Thoracic aorta (tissue), 2 donors: ENCODE data around the gene ELMO2. TPM values are rescaled to one million over a fixed set of nuclear protein-coding genes. Genes with fewer than 3 reads are reported as not detected.

Source experiments
- ATAC-seq: fragments of 150-250 bp; one replicate; pipeline ENCODE4 v1.8.0; 2017; ENCODE audit warnings: low read depth; ENCODE audit not compliant: insufficient number of reproducible peaks, low FRiP score
- DNase-seq: peaks from one replicate; pipeline ENCODE4 v3.0.0-alpha.2; 2020; ENCODE audit warnings: low spot score
- H3K27ac ChIP-seq, 2 donors: fragments of 200-600 bp; sonication (generic); 1 replicate in 1 of 2; 2 replicates in 1 of 2; pipeline ENCODE4 v1.5.1; 2016; ENCODE audit warnings: mild to moderate bottlenecking in 2 of 2, moderate library complexity in 2 of 2
- H3K27me3 ChIP-seq: fragments of 200-600 bp; sonication (generic); replicated peaks from 2 replicates; pipeline ENCODE4 v1.6.0; 2016; ENCODE audit warnings: mild to moderate bottlenecking; ENCODE audit not compliant: insufficient read depth
- H3K36me3 ChIP-seq: fragments of 200-600 bp; sonication (generic); one replicate; pipeline ENCODE4 v1.5.1; 2016
- H3K4me1 ChIP-seq, 2 donors: fragments of 200-600 bp; sonication (generic); 1 replicate in 1 of 2; 2 replicates in 1 of 2; pipeline versions ENCODE4 v1.5.1 to v1.6.0; 2016; ENCODE audit warnings: low read depth in 2 of 2, mild to moderate bottlenecking in 1 of 2; ENCODE audit not compliant: control insufficient read depth in 1 of 2
- H3K4me3 ChIP-seq: fragments of 200-600 bp; sonication (generic); 2 replicates; pipeline ENCODE4 v1.5.1; 2016; ENCODE audit warnings: mild to moderate bottlenecking
- H3K9me3 ChIP-seq: fragments of 200-600 bp; sonication (generic); 2 replicates; pipeline ENCODE4 v1.5.1; 2016
- CTCF ChIP-seq: fragments of 200-600 bp; sonication (generic); IDR thresholded peaks from one replicate; pipeline ENCODE4 v1.5.1; 2019; ENCODE audit warnings: antibody characterized with exemption
- total RNA-seq, 2 donors: library from RNA; depleted of rRNA; stranded (reverse); fragments of >200 nt; gene quantifications; one replicate each; pipeline versions ENCODE4 v1.1.0 to v1.2.3, GENCODE V29; 2016

ELMO2 gene
- total RNA-seq, 2 donors from 2014 or later: 50.1 to 55.2 TPM

- DNase-seq: no peak
- Histone ChIP-seq H3K4me1 (no peaks in the 10 kb centered on the region), H3K9me3 (no peaks in the 10 kb centered on the region), H3K27me3 (no peaks in the 10 kb centered on the region), H3K4me3 (no peak overlapping the region), H3K27ac (no peak overlapping the region), H3K36me3 (peaks cover 81% of the 10 kb centered on the region)
- TF ChIP-seq CTCF: no peak
- no peak for ATAC-seq
Measured at GRCh38 chr20:46378412-46379009, 27.9 kb downstream of the ELMO2 start.

- no peak for TF ChIP-seq CTCF
- DNase-seq (no peak), ATAC-seq (no peak)
- H3K9me3 ChIP-seq: no peaks in the 10 kb centered on the region
- no peaks in the 10 kb centered on the region for H3K27me3 ChIP-seq
- H3K4me3 ChIP-seq: no peak overlapping the region
- peaks cover 79% of the 10 kb centered on the region for H3K36me3 ChIP-seq
- no peaks in the 10 kb centered on the region for H3K4me1 ChIP-seq
- H3K27ac ChIP-seq: no peak overlapping the region
Measured at GRCh38 chr20:46377518-46377917, 28.9 kb downstream of the ELMO2 start.

DNA sequence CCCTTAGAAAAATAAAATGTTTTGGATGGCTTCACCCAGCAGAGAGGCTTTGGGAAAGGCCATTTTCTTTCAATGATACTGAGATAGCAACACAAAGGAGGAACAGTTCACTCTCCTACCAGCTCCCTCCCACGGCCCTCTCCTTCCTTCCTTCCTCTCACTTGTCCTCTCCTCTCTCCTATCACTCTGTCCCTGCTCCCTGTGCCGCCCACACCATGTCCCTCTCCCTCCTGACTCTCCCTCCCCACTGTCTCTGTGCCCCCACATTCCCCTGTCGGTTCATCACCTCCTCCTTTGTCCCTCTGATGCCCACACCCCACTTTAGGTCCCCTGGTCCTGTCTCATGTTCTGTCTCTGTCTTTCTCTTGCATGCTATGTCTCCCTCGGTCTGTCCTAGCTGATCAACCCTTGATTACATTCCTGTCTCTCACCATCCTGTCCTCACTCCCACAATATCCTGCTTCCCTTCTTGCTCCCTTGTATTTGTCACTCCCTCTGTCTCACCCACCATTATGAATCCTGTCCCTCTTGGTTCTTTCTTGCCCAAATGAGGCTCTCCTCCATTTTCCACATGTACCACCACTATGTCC, 30.1 kb downstream of the ELMO2 start:
- H3K4me3 ChIP-seq: no peak overlapping the region

GRCh38 chr20:46375771-46376170, 30.6 kb downstream of the ELMO2 start:
- ATAC-seq (no peak), DNase-seq (no peak)
- H3K4me3 ChIP-seq: no peak overlapping the region
- TF ChIP-seq CTCF: no peak
- H3K27ac ChIP-seq: no peak overlapping the region
- no peaks in the 10 kb centered on the region for H3K4me1 ChIP-seq
- peaks cover 80% of the 10 kb centered on the region for H3K36me3 ChIP-seq
- H3K27me3 ChIP-seq: no peaks in the 10 kb centered on the region
- no peaks in the 10 kb centered on the region for H3K9me3 ChIP-seq

More for the DNA sequence above, 30.1 kb downstream of the ELMO2 start:
- Histone ChIP-seq H3K27ac (no peak overlapping the region), H3K36me3 (peaks cover 78% of the 10 kb centered on the region), H3K4me1 (no peaks in the 10 kb centered on the region), H3K9me3 (no peaks in the 10 kb centered on the region), H3K27me3 (no peaks in the 10 kb centered on the region)
- DNase-seq (no peak), ATAC-seq (no peak)
- TF ChIP-seq CTCF: no peak

DNA sequence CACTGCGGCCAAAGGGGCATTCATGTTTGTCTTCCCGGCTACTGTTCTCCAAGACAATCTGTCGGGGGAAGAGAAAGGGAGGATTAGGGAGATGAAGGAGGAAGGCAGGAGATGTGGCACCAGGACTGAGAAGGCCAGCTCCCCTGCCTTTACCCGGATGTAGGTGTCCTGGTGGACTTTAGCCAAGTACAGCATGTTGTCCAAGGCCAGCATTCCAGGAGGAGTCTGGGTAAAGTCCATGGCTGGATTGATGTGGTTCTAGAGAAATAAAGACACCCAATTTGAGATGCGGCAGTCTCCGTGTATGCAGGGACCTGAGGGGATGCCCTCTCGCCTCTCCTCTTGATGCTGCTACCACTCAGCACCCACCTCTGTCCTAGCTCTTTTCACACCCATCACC, 32.0 kb downstream of the ELMO2 start:
- no peaks in the 10 kb centered on the region for H3K9me3 ChIP-seq
- no peak overlapping the region for H3K4me3 ChIP-seq
- peaks cover 76% of the 10 kb centered on the region for H3K36me3 ChIP-seq
- H3K4me1 ChIP-seq: no peaks in the 10 kb centered on the region
- no peak for ATAC-seq
- no peak for DNase-seq
- H3K27ac ChIP-seq: no peak overlapping the region
- TF ChIP-seq CTCF: no peak
- no peaks in the 10 kb centered on the region for H3K27me3 ChIP-seq
